ENCODE measurements around the gene UNC45A.
A peak's percentile ranks its signal among the peaks of the same experiment; 100 is the strongest.

- TF ChIP-seq CTCF (IDR thresholded peaks at IDR 0.05; ENCODE audit: low read length) (peak; percentile 97), EZH2 (IDR thresholded peaks at IDR 0.05; ENCODE audit: borderline replicate concordance, low read length) (no peak)
These were observed 49.4 kb upstream of the UNC45A start for GRCh38 chr15:90885432-90886290.

Data from OCI-LY1 (cell line).